GM11168 (cell line): Measurements from ENCODE around the gene CRYBA4.

Source experiments
- in situ Hi-C: fragments of 300-500 bp; cut with MboI; formaldehyde crosslinking; loops from one replicate; pipeline ENCODE4 v1.12.0; 2022; ENCODE audit warnings: low sequenced_read_pairs; ENCODE audit not compliant: unreplicated experiment

CRYBA4 gene

GRCh38 chr22:26620197-26620596, 1.6 kb upstream of the CRYBA4 start:
- in situ Hi-C loops: no loop called here

GRCh38 chr22:26623984-26624383, 2.2 kb downstream of the CRYBA4 start:
- in situ Hi-C loops: no loop called here

- in situ Hi-C loops: no loop called here
Observed at GRCh38 chr22:26624803-26625202, 3.0 kb downstream of the CRYBA4 start.

GRCh38 chr22:26629988-26630761, 8.4 kb downstream of the CRYBA4 start:
- in situ Hi-C loops: no loop called here

- in situ Hi-C loops: no loop called here
Observed at GRCh38 chr22:26631282-26631681, 9.5 kb downstream of the CRYBA4 start.

- in situ Hi-C loops: no loop called here
Observed at GRCh38 chr22:26632422-26633155, 10.8 kb downstream of the CRYBA4 start.

- in situ Hi-C loops: no loop called here
Observed at GRCh38 chr22:26634189-26634588, 12.4 kb downstream of the CRYBA4 start.

- in situ Hi-C loops: no loop called here
Observed at GRCh38 chr22:26635117-26635516, 13.4 kb downstream of the CRYBA4 start.

GRCh38 chr22:26636296-26636695, 14.5 kb downstream of the CRYBA4 start:
- in situ Hi-C loops: no loop called here

- in situ Hi-C loops: no loop called here
Observed at GRCh38 chr22:26642465-26643417, 21.0 kb downstream of the CRYBA4 start.

GRCh38 chr22:26643418-26644100, 21.8 kb downstream of the CRYBA4 start:
- in situ Hi-C loops: no loop called here

GRCh38 chr22:26646158-26646557, 24.4 kb downstream of the CRYBA4 start:
- in situ Hi-C loops: no loop called here

- in situ Hi-C loops: no loop called here
Observed at GRCh38 chr22:26648011-26648497, 26.3 kb downstream of the CRYBA4 start.

- in situ Hi-C loops: no loop called here
Observed at GRCh38 chr22:26648528-26649388, 27.0 kb downstream of the CRYBA4 start.

- in situ Hi-C loops: loop anchor here (25.0 kb wide), 1 partner anchor 264 kb away; no protein-coding TSS in a partner anchor
Observed at GRCh38 chr22:26650722-26651421, 29.1 kb downstream of the CRYBA4 start.

GRCh38 chr22:26651815-26652214, 30.1 kb downstream of the CRYBA4 start:
- in situ Hi-C loops: loop anchor here (25.0 kb wide), 1 partner anchor 265 kb away; no protein-coding TSS in a partner anchor

- in situ Hi-C loops: loop anchor here (25.0 kb wide), 1 partner anchor 270 kb away; no protein-coding TSS in a partner anchor
Observed at GRCh38 chr22:26656891-26657851, 35.4 kb downstream of the CRYBA4 start, which contains the start of gene MIAT. MIAT (plus strand) TSS chr22:26657588.
